H1 (cell line): ENCODE results near the gene DCK. TPM values are rescaled to one million over a fixed set of nuclear protein-coding genes. Genes with fewer than 3 reads are reported as not detected.

Source experiments
- CTCF ChIA-PET: fragments of 300-600 bp; sonication (Branson Sonifier 250); formaldehyde crosslinking; loops from one replicate; lab custom pipeline; 2021; ENCODE audit not compliant: partially characterized antibody; lab: Charles Lee
- POLR2A ChIA-PET: fragments of 300-600 bp; sonication (Branson Sonifier 250); formaldehyde crosslinking; loops from one replicate; lab custom pipeline; 2021; ENCODE audit warnings: inconsistent platforms; ENCODE audit not compliant: partially characterized antibody; lab: Charles Lee
- DNase-seq, 2 experiments: peaks; one replicate each; pipeline versions ENCODE4 v3.0.0 to v3.0.0-alpha.2; 2010 to 2022; ENCODE audit warnings: low spot score in 2 of 2, low read depth in 1 of 2, mixed read lengths in 1 of 2
- FAIRE-seq: peaks from 2 replicates; lab custom pipeline; 2011; peaks lifted over from hg19 to GRCh38; lab: Jason Lieb, UNC
- H2AFZ ChIP-seq: 2 replicates; pipeline ENCODE4 v1.8.1; 2012; ENCODE audit warnings: low read length, inconsistent platforms
- H2AK5ac ChIP-seq: 2 replicates; pipeline ENCODE4 v1.6.1; 2013; ENCODE audit warnings: low read depth, low read length
- H2BK120ac ChIP-seq: replicated peaks from 2 replicates; pipeline ENCODE3; 2013; ENCODE audit warnings: low read depth, low read length, inconsistent platforms
- H2BK12ac ChIP-seq: 2 replicates; pipeline ENCODE4 v1.6.1; 2013; ENCODE audit warnings: low read depth, low read length
- H2BK15ac ChIP-seq: 2 replicates; pipeline ENCODE4 v1.6.1; 2013; ENCODE audit warnings: low read length
- H2BK20ac ChIP-seq: 2 replicates; pipeline ENCODE4 v1.6.1; 2013; ENCODE audit warnings: low read length
- H2BK5ac ChIP-seq: 2 replicates; pipeline ENCODE4 v1.6.1; 2013; ENCODE audit warnings: low read depth, low read length
- H3K14ac ChIP-seq: 2 replicates; pipeline ENCODE4 v1.6.1; 2013; ENCODE audit warnings: inconsistent platforms; ENCODE audit not compliant: insufficient read length
- H3K18ac ChIP-seq: 2 replicates; pipeline ENCODE4 v1.6.1; 2013; ENCODE audit warnings: low read length; ENCODE audit errors: extremely low read depth
- H3K23ac ChIP-seq: 2 replicates; pipeline ENCODE4 v1.6.1; 2013; ENCODE audit warnings: inconsistent platforms; ENCODE audit not compliant: insufficient read length
- H3K23me2 ChIP-seq: 2 replicates; pipeline ENCODE4 v1.6.1; 2013; ENCODE audit warnings: low read depth, low read length
- H3K27ac ChIP-seq: 2 replicates; pipeline ENCODE4 v1.6.1; 2011; ENCODE audit warnings: low read depth, low read length, inconsistent platforms
- H3K27me3 ChIP-seq, 4 experiments: replicated peaks in 1 of 4; 1 replicate in 1 of 4; 2 replicates in 3 of 4; pipeline versions ENCODE4 v1.6.1 to v1.8.1; 2011 to 2013; ENCODE audit warnings: low read length in 3 of 4, mild to moderate bottlenecking in 3 of 4, inconsistent platforms in 2 of 4, mixed read lengths in 2 of 4, moderate library complexity in 1 of 4; ENCODE audit not compliant: control insufficient read depth in 3 of 4, insufficient read depth in 3 of 4; ENCODE audit errors: extremely low read depth in 1 of 4
- H3K36me3 ChIP-seq, 4 experiments: 2 replicates each; pipeline versions ENCODE4 v1.6.1 to v1.8.1; 2011 to 2013; ENCODE audit warnings: mild to moderate bottlenecking in 4 of 4, low read length in 3 of 4, moderate library complexity in 2 of 4, control low read depth in 1 of 4, inconsistent platforms in 1 of 4; ENCODE audit not compliant: insufficient read depth in 4 of 4, control insufficient read depth in 2 of 4
- H3K4ac ChIP-seq: replicated peaks from 2 replicates; pipeline ENCODE3; 2013; ENCODE audit warnings: low read length, low read depth, mixed read lengths, inconsistent platforms; ENCODE audit not compliant: insufficient read length
- H3K4me1 ChIP-seq, 4 experiments: replicated peaks in 1 of 4; 1 replicate in 1 of 4; 2 replicates in 3 of 4; pipeline versions ENCODE4 v1.6.1 to v1.8.1; 2011 to 2013; ENCODE audit warnings: low read length in 3 of 4, inconsistent platforms in 2 of 4, mixed read lengths in 1 of 4; ENCODE audit not compliant: insufficient read depth in 4 of 4, control insufficient read depth in 3 of 4
- H3K4me2 ChIP-seq, 2 experiments: 2 replicates each; pipeline versions ENCODE4 v1.6.1 to v1.8.1; 2011 to 2013; ENCODE audit warnings: low read depth in 2 of 2, low read length in 2 of 2, control low read depth in 1 of 2, inconsistent platforms in 1 of 2, mild to moderate bottlenecking in 1 of 2; ENCODE audit not compliant: insufficient read depth in 1 of 2
- H3K4me3 ChIP-seq, 4 experiments: fragments of 200-600, 300-600 bp in 1 of 4; sonication (generic), shearing (Covaris generic), sonication (Bioruptor Twin) in 1 of 4; 2 replicates each; pipeline versions ENCODE4 v1.5.1 to v1.8.1; 2011 to 2016; ENCODE audit warnings: low read length in 4 of 4, low read depth in 3 of 4, control low read depth in 2 of 4, inconsistent platforms in 2 of 4, mild to moderate bottlenecking in 2 of 4, mixed read lengths in 1 of 4, moderate library complexity in 1 of 4; ENCODE audit not compliant: insufficient read depth in 2 of 4; ENCODE audit errors: extremely low read depth in 1 of 4
- H3K56ac ChIP-seq: replicated peaks from 2 replicates; pipeline ENCODE3; 2013; ENCODE audit warnings: low read depth, mild to moderate bottlenecking, mixed read lengths, low read length, inconsistent platforms; ENCODE audit not compliant: insufficient read length
- H3K79me1 ChIP-seq: 2 replicates; pipeline ENCODE4 v1.6.1; 2013; ENCODE audit warnings: low read depth, low read length, control low read depth
- H3K79me2 ChIP-seq, 2 experiments: 2 replicates each; pipeline versions ENCODE4 v1.6.1 to v1.8.1; 2012 to 2013; ENCODE audit warnings: low read length in 2 of 2, mild to moderate bottlenecking in 2 of 2, inconsistent platforms in 1 of 2; ENCODE audit not compliant: insufficient read depth in 2 of 2, control insufficient read depth in 1 of 2
- H3K9ac ChIP-seq, 4 experiments: replicated peaks in 1 of 4; 1 replicate in 1 of 4; 2 replicates in 3 of 4; pipeline versions ENCODE4 v1.6.1 to v1.8.1; 2011 to 2013; ENCODE audit warnings: low read depth in 3 of 4, low read length in 3 of 4, control low read depth in 2 of 4, mild to moderate bottlenecking in 2 of 4, moderate library complexity in 2 of 4, inconsistent platforms in 1 of 4; ENCODE audit errors: extremely low read depth in 1 of 4
- H3K9me3 ChIP-seq, 2 experiments: 2 replicates each; pipeline versions ENCODE4 v1.6.1 to v1.8.1; 2012 to 2013; ENCODE audit warnings: mild to moderate bottlenecking in 2 of 2, moderate library complexity in 2 of 2, control low read depth in 1 of 2, inconsistent platforms in 1 of 2, low read depth in 1 of 2, low read length in 1 of 2, mixed read lengths in 1 of 2; ENCODE audit not compliant: insufficient read depth in 2 of 2
- H4K20me1 ChIP-seq, 2 experiments: replicated peaks in 1 of 2; 2 replicates each; pipeline versions ENCODE3 to v1.8.1; 2011 to 2013; ENCODE audit warnings: inconsistent platforms in 2 of 2, low read length in 2 of 2, mild to moderate bottlenecking in 1 of 2; ENCODE audit not compliant: insufficient read depth in 2 of 2, control insufficient read depth in 1 of 2
- H4K5ac ChIP-seq: 2 replicates; pipeline ENCODE4 v1.6.1; 2013; ENCODE audit warnings: low read length, low read depth, mixed read lengths, inconsistent platforms; ENCODE audit not compliant: insufficient read length
- H4K8ac ChIP-seq: 2 replicates; pipeline ENCODE4 v1.8.0; 2013; ENCODE audit warnings: mild to moderate bottlenecking, moderate library complexity, low read length, inconsistent platforms; ENCODE audit not compliant: insufficient read depth; ENCODE audit errors: extremely low read depth
- H4K91ac ChIP-seq: replicated peaks from 2 replicates; pipeline ENCODE3; 2013; ENCODE audit warnings: low read length, mixed read lengths, inconsistent platforms; ENCODE audit not compliant: insufficient read length
- GTF2F1 ChIP-seq: IDR thresholded peaks from 2 replicates; pipeline ENCODE4 v1.6.1; 2012; ENCODE audit warnings: low read depth, low read length, improper control_type of control experiment, borderline replicate concordance
- WGBS, 2 experiments: shearing (Covaris generic) in 1 of 2; methylation state at CpG; one replicate each; pipeline versions ENCODE4 v1.1.6 to v1.1.7; 2013 to 2015; ENCODE audit warnings: low lambda C conversion rate in 2 of 2, mixed read lengths in 2 of 2, inconsistent platforms in 1 of 2, low coverage in 1 of 2, missing lambda C conversion rate in 1 of 2; ENCODE audit not compliant: insufficient replicate concordance in 2 of 2, insufficient coverage in 1 of 2, insufficient read length in 1 of 2; ENCODE audit errors: extremely low coverage in 1 of 2, missing lambda C conversion rate in 1 of 2; 5-methylcytosine and 5-hydroxymethylcytosine counted together
- polyA plus RNA-seq, 7 experiments: library from polyadenylated mRNA; depleted of rRNA in 3 of 7; stranded (reverse) in 5 of 7; unstranded in 2 of 7; fragments of >200 nt in 5 of 7; fragments of 200-250 nt in 2 of 7; gene quantifications; 1 replicate in 5 of 7; 2 replicates in 1 of 7; 4 replicates in 1 of 7; pipeline versions ENCODE4 v1.2.1 to v1.2.3, GENCODE V29; 2011 to 2013; ENCODE audit warnings: missing spikeins in 2 of 7, mixed read lengths in 2 of 7
- total RNA-seq: library from RNA; stranded (reverse); fragmentation: NEBNext Ultra II Directional; extraction: Animal tissue kit (Norgen Biotek cat#: 25700); gene quantifications from 2 replicates; pipeline ENCODE4 v1.2.1, GENCODE V29; 2021

Gene DCK
- total and polyA plus RNA-seq, 2 of the 8 experiments (the other 6 are each of a cell fraction or from before 2014, with no cell fraction given), result 4.8 to 18.1 TPM

DNA sequence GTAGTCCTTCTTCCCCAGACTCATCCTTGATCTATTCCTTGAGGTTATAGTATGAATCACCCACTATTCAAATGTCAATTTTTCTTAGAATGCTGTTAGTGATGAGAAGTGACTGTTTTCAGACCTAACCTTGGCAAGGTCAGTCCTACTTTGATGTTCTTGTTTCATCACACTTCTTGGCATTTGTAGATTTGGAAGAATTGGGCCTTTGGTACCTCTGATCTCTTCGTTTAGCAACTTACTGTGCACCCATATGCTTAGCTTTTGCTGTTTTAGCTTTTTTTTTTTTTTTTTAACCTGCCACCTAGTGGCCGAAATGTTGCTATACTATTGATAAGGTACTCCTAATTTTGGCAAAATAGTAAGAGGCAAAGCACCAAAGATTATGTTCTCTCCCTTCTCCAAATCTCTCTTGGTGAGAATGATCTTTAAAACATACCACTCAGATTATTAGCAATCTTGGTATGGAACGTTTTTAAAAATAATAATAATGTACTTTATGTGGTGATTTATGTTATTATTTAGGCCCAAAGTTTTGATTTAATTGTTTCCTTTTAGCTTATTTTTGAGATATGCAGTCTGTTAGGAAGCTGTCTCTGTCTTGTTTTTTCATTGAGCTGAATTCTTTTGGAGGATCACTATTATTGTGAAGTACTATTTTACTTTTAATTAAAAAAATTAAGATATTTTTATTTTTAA is 16.6 kb downstream of the DCK start:
- Histone ChIP-seq H4K20me1 (peaks cover 0 to 2% of the 10 kb centered on the region in 2 experiments), H3K23ac (no peak overlapping the region), H2BK12ac (no peak overlapping the region), H3K27ac (no peak overlapping the region), H3K27me3 (no peaks in the 10 kb centered on the region), H3K4me3 (no peak overlapping the region), H3K56ac (no peak overlapping the region), H3K79me2 (peaks cover 0 to 44% of the 10 kb centered on the region in 2 experiments; a peak in 2 of 4 replicates), H2BK20ac (no peak overlapping the region), H3K18ac (no peak overlapping the region), H2BK5ac (no peak overlapping the region), H2BK15ac (no peak overlapping the region), H3K23me2 (no peaks in the 10 kb centered on the region), H4K5ac (no peak overlapping the region), H3K4me1 (peaks cover 0 to 1% (median 0%) of the 10 kb centered on the region in 4 experiments; a peak in 3 of 7 replicates), H3K36me3 (peaks cover 0 to 7% (median 0%) of the 10 kb centered on the region in 4 experiments; a peak in 3 of 8 replicates), H3K79me1 (no peaks in the 10 kb centered on the region; the same call in 1 of the 2 replicates), H2BK120ac (no peak overlapping the region), H3K4me2 (no peak overlapping the region), H3K4ac (no peak overlapping the region), H3K9ac (no peak overlapping the region), H3K9me3 (peaks cover 0 to 2% of the 10 kb centered on the region in 2 experiments; a peak in 1 of 4 replicates), H4K8ac (no peak overlapping the region), H4K91ac (no peak overlapping the region), H3K14ac (no peak overlapping the region), H2AK5ac (no peak overlapping the region), H2AFZ (no peak overlapping the region)
- ChIA-PET POLR2A (interaction anchor here (0.7 to 1.2 kb wide), 3 partner anchors 17 to 171 kb away, joined by 3 to 4 read pairs (median 3); partner anchors contain the start of genes DCK and GRSF1), CTCF (interaction anchor here (0.6 to 4.4 kb wide), 33 partner anchors 8 to 1834 kb away, joined by 3 to 40 read pairs (median 3); partner anchors contain the start of genes DCK and MOB1B)
- no peak for DNase-seq
- WGBS, 2 experiments, result 13% methylated on average over 3 of the region's 3 CpGs; no CpG with 5 or more reads in 1 of the 2 experiments
- no peak for FAIRE-seq
- no peak for TF ChIP-seq GTF2F1
